Cortex of kidney (tissue), 1 donor: ENCODE results near the gene MYH9.

Source experiments
- DNase-seq: peaks from one replicate; lab custom pipeline; 2025; lab: John Stamatoyannopoulos, UW

MYH9 gene

DNA sequence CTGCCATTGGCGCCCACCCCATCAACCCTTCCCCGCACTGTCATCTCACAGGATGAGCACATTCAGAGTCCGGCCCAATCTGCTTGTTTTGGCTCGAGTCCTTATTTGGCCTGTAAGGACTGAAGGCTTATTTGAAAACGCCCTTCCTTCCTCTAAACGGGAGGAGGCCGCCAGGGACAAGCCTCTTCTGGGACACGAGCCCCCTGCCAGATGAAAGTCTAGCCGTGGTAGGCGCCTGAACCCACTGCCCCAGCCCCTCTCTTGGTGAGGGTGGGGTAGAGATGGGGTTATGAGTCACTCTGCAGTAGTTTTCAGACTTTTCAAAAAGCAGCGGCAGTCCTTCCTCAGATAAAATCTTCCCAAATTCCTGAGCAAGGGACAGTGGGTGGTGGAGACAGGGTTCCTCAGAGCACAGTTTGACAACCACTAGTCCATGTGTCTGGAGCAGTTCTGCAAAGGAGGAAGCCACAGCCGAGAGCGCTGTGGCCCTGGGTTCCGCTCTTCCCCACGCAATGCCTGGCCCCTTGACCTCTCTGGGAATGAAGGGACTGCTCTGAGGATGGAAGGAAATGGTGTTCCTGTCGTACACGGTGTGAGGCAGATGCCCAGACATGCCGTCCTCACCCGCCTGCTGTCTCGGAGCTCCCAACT, 57.0 kb downstream of the MYH9 start:
- DNase-seq: no peak

DNA sequence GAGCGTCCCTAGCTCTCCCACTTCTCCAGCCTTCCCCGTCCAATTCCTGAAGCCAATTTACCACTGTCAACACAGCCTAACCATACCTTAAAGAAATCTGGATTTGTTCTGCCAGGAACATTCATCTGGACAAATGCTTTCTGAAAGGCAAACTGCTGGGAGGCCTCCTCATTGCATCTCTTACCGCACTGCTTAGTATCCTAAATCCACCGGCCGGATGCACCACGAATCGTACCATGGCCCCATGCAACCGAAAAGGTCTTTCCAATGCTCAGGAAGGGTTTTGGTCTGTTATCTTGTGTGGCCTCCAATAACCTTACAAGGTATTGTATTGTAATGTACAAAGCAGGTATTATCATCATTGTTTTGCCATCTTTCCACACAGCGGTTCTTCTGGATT, 57.6 kb downstream of the MYH9 start:
- DNase-seq: no peak

DNA sequence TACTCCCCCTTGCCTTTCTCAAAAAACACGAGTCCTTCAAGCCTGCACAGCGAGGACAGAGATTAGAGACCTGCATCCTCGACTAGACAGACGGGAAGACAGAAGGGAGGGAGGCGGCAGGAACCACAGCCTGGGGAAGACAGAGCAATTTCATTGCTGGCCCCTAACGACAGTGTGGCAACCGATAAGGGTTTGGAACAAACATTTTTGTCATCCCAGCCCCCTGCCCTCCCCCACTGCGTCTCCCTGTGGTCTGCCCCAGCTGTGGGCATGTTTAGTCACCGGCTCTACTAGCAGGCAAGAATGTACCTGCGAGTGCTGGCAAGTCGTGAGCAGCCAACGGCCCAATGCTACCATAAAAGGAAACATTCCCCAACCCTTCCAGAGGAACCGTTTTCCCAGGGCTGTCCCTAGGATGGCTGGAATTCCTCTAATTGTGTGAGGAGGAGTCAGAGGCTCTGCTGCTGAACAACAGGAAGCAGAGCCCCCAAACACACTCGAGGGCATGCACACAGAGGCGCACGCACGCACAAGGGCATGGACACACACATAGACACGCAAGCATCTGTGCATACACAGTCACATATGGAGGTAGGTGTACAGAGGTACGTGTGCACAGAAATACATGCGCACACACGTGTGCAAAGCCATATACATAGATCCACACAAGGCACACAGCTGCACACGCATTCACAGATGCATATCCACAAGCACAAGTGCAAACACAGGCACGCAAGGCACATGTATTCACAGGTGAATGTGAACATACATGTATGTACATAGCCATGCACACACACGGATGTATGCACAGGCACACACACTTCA, 58.3 kb downstream of the MYH9 start:
- no peak for DNase-seq

DNA sequence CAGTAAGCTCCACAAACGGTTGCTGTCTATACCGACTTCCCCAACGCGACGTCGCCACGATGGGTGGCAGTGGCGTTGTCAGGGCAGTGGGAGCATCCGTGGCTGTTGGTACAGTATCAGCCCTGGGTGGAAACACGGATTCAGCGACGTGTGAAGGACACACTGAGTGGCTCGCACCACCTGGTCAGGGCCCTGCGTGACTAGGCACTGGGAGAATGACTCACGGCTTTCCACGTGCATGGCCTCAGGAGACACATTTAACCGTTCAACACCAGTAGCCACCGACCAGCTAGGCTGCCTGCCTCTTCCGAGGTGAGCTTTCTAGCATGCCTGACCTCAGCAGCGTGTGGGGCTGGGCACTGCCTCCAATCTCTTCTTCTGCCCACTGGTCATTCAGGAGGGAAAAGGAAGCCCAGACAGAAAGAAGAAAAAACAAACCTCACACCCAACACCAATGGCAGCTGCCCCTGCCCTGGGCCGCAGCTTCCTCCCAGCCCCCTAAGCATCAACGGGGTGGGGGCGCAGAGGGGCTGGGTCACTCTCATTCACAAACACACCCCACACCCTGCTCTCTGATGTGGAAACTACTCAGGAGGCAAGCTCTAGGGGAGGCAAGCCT, 59.0 kb downstream of the MYH9 start:
- no peak for DNase-seq

DNA sequence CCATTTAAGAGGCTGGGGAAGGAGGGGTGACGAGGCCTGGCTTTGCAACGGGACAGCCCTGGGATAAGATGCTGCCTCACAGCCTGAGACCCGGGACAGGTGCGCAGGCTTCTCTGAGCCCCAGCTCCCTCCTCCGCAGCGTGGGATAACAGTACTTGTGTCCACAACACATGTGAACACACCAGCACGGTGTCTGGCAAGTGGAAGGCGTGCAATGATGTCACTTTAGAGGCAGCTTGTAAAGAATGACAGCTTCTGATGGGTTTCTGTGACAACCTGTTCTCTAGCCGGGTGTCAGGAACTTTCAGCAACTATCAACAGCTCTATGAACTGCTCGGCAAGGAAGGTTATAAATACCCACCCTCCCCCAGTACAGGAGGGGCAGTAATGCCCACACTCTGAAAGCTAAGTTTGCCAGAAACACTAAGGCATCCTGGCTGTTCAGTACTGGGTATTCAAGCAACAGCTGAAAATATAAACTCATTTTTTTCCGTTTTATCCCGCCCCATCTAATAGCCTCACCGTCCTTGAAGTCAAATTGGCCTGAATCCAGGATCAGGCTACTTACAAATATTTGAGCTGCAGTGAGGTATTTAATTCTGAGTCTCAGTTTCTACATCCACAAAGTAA, 59.7 kb downstream of the MYH9 start:
- no peak for DNase-seq

DNA sequence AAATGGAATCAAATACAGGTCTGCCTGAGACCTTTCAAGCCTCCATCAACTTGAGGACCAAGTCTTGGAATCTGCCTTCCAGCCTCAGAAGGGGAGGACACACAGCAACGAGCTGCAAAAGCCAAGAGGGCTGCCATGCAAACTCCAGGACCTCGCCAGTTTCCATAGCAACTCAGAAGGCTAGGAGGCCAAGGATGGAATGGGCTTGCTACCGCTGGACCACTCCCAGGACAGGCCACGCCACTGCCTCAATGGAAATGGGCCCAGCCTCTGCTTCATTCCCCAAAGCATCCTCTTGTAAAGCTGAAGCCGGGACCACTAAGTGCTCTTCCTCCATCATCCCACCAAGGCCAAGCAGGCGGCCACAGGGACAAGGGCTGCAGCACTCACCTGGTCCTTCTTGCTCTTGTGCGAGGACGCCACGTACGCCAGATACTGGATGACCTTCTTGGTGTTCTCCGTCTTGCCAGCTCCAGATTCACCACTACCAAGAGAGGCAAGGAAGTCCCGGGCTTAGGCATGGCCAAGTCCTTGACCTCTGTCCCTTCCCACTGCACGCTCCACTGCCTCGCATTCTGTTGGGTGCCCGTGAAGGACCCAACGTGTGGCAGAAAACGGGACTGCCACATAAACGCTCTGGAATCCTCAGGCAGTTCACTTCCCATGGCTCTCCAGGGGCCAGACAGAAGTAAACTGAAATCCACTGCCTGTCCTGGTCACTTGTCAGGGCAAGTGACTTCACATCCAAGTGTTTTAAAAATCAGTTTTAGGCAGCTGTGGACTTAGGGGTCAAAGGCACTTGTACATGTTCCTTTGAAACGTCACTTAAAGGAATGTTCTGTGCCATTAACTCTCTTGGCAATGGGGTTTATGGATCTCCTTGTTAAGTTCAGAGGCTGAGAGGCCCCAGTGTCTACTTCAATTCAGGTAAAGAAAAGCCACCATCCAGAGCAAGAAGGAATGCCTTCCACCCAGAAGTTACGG, 61.3 kb downstream of the MYH9 start:
- DNase-seq: no peak

DNA sequence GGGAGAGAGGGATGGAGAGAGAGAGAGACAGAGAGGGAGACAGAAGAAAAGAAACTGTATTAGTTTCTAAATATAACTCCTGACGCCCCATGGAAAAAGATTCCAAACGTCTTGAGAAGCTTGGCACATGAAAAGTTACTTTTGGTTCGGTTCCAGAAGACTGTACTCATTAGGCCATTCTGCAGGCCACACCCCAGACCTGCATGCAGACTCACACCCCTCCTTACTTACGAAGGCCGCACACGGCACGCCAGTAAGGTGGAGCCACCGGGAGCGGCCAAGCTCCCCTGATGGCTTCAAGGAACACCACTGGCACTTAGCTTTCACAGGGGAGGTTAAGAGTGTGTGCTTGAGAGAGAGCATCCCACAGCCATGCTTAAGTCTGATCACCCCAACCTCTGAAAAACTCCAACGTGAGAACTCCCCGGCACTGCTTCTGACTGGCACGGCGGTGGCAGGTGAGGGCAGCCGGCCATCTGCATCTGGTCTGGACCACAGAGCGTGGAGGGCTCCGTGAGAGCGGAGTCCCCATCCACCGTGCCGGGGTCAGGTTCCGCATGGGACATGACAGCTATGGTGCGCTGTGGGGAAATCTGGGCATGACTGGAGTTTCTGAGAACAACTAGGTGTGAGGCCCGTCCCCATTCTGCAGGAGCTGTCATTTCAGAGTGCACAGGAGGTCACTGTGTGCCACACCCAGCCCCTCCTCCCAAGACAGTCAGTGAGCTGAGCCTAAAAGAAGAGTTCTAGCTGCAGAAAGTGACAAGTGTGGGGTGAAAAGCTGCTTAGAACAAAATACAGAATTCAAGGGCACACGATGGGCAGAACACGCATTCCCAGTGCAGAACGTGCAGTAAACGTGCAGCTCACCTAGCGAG, 62.4 kb downstream of the MYH9 start:
- no peak for DNase-seq

DNA sequence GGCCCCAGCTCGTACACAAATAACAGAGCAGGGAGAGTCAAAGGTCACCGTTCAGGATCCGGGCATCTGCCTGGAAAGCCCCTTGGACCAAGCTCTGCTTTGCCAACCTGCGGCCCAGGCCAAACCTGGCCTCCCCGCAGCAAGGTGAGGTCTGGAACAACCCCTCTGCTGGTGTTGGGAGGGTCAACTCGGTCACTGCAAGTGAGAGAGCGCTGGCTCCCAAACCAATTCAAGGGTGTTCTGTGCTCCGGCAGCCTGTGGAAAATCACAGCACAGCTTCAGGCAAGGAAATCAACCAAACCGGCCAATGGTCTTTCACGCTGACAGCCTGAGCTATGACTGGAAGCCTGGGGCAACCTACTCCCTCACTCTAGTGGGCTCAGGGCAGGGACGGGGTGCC, 63.4 kb downstream of the MYH9 start:
- no peak for DNase-seq

DNA sequence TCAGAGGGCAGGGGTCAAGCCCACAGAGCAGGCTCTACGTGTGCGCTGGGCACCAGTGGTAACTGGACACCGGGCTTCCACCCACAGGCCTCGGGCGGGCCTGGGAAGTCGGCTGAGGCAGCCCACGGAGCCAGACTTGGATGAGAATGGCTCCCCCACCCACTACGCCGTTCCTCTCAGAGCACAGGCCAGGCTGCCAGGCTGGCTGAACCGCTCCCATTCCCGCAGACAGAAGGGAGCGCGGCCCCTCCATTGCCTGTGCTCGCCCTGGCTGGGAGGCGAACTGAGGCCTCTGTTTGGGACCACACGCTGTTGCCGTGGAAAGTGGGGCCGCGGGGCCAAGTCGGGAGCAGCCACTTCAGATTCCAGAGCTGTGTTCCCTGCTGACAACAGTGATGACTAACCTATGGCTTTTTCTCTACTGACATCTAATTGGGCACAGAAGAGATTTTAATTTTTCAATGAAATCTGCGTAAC, 63.9 kb downstream of the MYH9 start:
- no peak for DNase-seq

DNA sequence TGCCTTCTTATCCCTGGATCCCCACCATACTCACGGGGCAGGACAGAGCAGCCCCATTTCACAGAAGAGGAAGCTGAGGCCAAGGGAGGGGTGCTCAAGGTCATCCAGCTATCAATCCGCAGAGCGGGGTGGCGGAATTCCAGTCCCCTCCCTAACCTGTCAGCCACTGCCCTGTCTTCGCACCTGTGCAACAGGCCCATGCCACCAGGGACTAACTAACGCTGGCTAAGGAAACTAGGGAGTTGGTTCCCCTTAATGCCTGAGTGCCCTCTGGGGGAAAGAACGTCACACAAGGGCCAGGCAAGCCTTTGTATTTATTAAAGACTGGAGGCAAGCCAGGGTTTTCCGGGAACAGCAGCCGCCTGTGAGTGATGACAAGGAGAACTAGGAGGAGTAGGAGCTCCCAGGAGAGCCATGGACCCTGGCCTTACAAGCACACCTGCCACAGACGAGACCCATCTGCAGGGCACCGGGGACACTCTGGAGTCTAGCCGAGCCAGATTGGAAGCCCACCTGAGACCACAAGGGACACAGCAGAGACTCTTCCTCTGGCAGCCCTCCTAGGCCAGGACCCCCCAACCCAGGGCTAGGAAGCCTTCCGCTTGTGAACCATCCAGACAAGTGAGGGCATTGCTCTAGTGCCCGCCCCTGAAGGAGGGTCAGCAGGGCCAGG, 64.4 kb downstream of the MYH9 start:
- no peak for DNase-seq

DNA sequence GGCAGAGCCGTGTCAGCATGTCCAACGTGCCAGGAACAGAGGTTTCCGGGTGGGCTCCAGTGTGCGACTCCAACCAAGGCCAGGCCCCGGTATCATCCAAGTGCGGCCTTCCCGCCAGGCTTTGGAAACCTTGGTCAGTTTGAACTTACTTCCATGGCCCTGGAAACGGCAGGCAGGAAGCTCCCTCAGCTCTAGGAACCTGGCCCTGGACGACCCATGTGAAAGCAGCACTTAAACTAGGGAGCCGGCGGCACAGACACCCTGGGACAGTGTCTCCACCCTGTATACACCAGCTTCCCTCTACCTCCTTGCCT, 65.2 kb downstream of the MYH9 start:
- no peak for DNase-seq

DNA sequence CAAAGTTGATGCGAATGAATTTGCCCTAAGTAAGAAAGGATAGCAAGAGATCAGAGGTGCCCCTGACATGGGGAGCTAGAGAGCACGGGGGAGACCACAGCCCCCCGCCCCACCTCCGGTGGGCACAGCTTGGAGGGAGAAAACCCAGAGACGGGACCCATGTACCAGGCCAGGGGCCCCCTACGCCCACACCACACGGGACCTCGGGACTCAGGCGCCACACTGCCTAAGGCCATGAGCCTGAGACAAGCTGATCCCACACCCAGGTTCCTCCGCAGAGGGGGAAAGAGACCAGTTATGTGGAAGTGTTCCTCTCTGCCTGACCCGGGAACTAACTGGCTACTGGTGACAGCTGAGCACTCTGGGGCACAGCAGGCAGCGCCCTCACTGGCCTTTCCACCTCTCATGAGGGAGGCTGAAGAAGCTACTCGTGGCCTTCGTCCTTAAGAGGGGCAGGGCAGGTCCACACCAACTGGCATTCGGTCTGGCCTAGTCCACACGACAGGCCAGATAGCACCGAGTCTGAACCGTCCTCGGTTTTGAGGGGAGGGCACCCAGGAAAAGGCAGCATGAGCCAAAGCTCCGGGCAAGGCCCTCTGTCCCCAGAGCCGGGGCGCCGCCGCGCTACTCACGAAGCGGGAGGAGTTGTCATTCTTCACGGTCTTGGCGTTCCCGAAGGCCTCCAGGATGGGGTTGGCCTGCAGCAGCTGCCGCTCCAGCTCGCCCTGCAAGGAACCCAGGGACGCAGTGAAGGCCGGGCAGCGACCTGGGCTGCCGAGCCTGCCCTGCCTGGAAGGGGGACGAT, 65.8 kb downstream of the MYH9 start:
- no peak for DNase-seq

DNA sequence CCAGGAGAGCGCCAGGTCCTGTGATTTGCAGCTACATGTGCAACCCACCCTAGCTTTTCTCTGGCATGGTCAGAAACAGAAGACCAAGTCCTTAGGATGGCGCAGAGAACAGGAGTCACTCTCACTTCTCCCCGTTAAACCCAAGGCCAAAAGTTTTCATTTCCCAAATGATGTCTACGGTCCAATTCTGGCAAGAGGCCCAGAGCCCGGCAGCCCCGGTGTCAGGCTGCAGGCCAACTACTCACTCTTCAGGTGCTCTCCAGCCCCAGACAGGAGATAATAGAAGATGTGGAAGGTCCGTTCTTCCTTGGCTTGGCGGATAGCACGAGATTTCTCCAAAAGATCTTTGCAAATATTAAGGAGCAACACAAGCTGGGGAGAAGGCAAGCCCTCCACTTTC, 67.2 kb downstream of the MYH9 start:
- DNase-seq: no peak

DNA sequence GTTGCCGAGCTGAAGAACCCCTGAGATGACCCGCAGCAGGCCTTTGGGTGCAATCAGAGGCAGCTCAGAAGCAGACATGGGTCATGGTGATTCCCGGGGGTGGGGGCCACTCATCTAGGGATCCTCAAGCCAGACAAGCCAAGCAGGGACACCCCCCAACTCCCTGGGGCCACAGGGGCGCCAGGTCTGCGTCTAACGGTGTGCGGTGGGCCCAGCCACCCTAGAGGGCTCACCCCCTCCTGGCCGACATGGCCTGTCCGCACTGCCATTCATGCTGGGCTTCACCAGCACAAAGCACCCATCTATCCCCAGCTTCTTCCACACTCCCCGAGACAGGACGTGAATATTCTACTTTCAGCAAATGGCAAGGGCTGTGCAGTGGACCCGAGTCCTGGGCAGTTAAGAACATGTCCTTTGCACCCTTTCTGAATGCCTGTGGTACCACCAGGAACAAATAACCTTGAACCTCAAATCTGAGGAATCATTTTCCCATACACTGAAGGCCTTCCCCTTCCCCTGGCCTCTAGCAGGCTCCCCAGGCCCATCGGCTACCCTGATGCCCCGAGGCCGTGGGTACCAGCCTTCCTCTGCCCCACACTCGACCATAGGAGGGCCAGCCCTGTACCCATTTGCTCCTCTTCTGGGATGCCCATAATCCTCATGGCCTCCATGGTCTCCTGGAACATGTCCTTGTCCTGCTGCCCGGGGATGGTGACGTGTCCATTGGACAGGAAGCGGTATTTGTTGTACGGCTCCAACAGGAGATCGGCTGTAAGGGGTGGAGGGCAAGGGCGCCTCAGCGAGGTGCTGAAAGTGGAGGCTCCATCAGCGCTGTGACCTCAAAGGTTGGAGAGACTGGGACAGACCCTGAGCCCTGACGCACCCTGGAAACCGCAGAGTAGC, 67.9 kb downstream of the MYH9 start:
- DNase-seq: no peak

DNA sequence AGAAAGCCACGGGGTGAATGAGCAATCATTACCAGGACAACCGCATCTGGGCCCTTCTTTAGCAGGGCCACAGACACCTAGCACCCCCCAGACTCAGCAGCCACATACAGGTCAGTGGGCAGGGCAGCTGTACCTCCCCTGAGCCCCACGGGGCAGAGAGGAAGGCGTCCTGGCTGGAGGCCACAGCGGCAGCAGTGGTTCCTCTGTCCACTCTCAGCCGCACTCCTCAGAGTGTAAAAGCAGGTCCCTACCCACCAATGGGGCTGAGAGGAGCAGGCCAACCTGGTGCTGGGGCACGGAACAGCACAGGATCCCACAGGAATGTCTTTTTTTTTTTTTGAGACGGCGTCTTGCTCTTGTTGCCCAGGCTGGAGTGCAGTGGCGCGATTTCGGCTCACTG, 69.3 kb downstream of the MYH9 start:
- no peak for DNase-seq

DNA sequence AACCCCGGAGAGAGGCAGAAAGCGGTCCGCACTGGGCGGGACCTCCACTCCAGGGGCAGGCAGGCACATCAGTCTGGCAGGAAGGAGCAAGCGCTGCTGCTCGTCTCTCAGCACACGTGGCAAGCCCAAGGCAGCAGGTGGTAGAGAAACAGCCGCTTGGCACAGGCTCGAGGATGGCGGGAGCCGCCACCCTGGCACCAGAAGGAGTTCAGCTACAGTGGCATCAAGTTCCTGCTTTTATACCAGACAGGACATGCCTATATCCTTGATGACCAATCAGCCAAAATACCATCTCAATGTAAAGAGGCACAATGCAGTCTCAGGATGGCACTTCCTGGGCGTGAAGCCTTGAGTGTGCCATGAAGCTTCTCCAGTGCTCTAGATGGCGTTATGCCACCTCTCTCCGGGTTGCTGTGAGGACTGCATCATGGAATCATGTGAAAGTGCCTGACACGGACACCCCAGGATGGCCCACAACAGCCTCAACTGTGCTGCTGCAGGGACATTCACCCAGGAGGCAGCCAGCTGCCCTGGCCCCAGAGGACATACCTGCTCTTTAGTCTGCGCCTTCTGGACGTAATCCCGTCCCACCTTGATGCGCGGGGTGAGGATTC, 70.0 kb downstream of the MYH9 start:
- no peak for DNase-seq

DNA sequence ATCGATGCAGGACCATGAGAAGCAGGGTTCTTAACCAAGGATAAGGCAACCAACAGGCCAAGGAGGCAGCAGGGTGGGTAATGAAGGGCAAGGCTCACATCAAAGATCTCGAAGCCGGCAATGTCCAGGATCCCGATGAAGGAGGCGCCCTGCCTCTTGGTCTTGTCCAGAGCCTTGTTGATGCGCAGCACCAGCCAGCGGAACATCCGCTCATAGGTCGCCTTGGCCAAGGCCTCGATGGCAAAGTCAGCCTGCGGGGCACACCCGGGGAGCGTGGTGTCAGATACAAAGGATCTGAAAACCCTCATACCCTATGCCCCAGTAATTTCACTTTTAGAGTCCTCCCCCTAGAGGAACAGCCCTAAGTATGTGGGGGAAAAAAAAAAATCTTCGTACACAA, 71.3 kb downstream of the MYH9 start:
- DNase-seq: no peak

DNA sequence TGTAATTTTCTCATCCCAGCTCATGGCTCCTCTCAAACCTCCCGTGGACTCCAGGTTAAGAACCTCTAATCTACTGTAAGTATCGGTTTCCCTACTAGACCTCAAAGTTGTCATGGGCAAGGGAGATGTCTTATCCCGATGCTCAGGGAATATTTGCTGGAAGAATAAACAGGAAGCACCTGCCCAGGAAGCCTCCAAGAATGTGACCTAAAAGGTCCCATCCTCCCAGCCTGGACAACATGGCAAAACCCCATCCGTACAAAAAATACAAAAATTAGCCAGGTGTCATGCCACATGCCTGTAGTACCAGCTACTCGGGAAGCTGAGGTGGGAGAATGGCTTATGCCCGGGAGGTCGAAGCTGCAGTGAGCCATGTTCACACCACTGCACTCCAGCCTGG, 72.4 kb downstream of the MYH9 start:
- no peak for DNase-seq
